Lower leg skin (tissue), 3 donors: ENCODE measurements around the gene SH2D3A.

Experiments
- CTCF ChIP-seq, 3 donors: fragments of 450-650 bp; IDR thresholded peaks; one replicate each; pipeline ENCODE4 v1.5.1; 2016; ENCODE audit warnings: antibody characterized with exemption in 3 of 3, mild to moderate bottlenecking in 3 of 3, moderate library complexity in 2 of 3
- POLR2A ChIP-seq, 2 donors: fragments of 450-650 bp; IDR thresholded peaks; one replicate each; pipeline ENCODE4 v1.6.1; 2016 to 2017; ENCODE audit warnings: antibody characterized with exemption in 2 of 2, mild to moderate bottlenecking in 1 of 2, moderate library complexity in 1 of 2

- TF ChIP-seq CTCF (IDR thresholded peaks at IDR 0.05): no peak
- no peak for TF ChIP-seq POLR2A (IDR thresholded peaks at IDR 0.05)
These were observed 43.5 kb downstream of the SH2D3A start for GRCh38 chr19:6723738-6724137.
